NCI-H2227 (cell line): Measurements from ENCODE around the gene CRYBB3.
A peak's percentile ranks its signal among the peaks of the same experiment; 100 is the strongest.
"Not testable (repeated sequence)": the region's sequence is repeated elsewhere in the genome, so short reads cannot be mapped to it uniquely, and the experiment has no call there.

Experiments
- DNase-seq: peaks from one replicate; lab custom pipeline; 2025; ENCODE audit not compliant: unreplicated experiment; lab: John Stamatoyannopoulos, UW

Gene CRYBB3

DNA sequence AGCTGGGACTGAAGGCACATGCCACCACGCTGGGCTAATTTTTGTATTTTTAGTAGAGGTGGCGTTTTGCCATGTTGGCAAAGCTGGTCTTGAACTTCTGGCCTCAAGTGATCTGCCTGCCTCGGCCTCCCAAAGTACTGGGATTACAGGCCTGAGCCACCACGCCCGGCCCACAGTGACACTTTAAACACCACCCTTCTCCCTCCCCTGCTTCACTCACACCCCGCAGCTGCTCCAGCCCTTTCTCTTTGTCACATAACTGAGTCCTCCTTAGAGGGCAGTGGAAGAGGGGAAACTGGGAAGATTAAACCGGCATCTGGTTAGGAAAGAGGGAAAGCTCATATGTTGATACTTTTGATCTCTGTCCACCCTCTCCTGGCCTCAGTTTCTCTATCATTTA lies 4.9 kb downstream of the CRYBB3 start:
- not testable (repeated sequence) for DNase-seq

DNA sequence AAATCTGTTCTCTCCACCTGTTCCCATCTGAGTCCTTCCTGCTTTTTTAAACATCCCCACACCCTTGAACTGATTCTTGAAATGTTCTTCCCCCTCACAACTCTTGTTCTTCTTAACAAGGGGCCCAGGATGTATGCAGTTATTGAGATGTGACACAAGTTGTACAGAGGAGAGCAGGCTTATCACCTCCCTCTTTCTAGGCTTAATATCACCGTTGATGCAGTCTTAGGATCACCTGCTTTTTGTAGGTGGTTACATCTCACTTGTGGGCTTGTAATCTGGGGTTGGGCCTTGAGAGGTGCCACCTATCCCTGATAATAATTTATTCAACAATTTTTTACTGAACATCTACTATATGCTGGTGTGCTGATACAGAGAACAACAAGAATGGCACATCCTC lies 6.2 kb downstream of the CRYBB3 start:
- no peak for DNase-seq

DNA sequence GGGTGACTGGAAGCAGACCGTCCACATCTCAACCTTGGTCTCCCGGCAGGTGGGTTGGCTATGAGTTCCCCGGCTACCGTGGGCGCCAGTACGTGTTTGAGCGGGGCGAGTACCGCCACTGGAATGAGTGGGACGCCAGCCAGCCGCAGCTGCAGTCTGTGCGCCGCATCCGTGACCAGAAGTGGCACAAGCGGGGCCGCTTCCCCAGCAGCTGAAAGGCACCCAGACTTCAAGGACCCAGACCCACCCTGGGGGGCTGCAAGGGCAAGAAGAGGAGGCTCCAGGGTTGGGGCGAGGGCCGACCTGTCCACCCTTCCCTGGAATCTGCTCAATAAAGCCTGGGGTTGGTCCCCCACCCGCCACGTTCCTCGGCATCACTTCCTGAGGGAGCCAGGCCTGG lies 7.3 kb downstream of the CRYBB3 start:
- DNase-seq = no peak

DNA sequence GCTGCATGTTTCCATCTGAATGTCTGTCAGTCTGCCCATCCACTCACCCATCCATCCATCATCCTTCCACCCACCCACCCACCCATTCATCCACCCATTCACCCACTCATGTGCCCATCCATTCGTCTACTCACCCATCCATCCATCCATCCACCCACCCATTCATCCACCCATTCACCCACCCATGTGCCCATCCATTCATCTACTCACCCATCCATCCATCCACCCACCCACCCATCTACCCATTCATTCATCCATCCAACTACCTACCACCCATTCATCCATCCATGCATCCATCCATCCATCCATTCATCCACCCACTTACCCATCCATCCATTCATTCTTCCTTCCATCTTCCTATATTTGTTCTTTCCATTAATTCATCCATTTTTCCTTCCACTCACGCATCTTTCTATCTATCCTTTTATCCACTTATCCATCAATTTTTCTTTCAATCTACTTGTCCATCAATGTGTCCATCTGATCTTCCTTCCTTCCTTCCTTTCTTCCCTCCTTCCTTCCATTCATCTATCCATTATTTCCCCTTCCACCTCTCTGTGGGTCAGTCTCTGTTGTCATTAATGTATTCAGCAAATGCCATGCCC lies 8.0 kb downstream of the CRYBB3 start:
- no peak for DNase-seq

DNA sequence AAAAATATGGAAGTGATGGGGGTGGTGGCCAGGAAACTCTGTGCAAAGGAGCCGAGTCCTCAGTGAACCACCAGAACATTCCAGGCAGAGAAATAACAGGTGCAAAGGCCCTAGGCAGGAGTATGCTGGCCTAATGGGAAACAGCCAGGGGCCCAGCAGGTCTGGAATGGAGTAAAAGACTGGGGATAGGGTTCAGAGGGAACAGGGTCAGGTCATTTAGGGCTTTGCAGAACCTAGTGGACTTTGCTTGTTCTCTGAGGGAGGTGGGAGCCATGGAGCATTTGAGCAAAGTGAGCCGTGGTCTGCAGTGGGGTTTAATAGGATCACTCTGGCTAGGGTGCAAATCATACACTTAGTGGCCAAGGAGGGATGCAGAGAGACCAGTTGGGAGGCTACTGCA lies 8.7 kb downstream of the CRYBB3 start:
- no peak for DNase-seq

DNA sequence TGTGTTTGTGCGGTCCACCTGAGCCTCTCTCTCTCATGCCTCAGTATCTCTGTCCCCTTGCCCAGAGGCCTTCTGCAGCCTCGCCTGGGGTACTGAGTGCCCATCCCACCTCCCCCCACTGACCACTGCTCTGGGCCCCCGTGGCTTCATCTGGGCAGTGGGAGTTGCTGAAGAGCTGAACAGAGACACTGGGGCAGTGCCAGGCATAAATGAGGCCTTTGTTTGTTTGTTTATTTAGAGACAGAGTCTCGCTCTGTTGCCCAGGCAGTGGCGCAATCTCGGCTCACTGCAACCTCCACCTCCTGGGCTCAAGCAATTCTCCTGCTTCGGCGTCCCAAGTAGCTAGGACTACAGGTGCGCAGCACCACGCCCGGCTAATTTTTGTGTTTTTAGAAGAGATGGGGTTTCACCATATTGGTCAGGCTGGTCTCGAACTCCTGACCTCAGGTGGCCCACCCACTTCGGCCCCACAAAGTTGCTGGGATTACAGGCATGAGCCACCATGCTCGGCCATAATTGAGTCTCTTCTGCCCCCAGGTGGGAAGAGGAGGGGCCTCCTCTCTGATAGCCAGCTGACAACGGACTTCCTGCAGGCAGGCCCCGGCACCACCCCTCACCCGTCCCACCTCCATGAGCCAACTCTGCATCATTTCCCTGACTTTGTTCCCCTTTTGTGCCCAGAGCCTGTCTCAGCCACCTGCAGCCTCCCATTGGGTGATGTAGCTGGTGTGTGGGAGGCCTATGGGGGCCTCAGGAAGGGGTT lies 9.3 kb downstream of the CRYBB3 start:
- no peak for DNase-seq

DNA sequence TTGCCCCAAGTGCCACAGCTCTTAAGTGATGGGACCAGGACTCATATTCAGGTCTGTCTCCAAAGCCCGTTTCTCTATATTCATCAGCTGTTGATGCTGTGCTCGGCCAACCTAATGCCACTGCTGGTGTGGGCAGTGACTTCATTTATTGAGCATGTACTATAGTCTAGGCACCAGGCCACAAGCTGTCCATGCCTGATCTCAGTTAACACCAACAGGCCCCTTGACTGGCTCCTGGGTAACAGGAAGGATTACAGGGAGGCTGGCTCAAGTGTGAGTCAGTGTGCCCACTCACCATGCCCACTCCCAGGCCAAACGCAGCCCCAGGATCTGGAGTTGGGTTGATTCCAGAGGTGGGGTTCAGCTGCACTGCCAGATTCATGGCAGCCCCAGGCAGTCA lies 11.1 kb downstream of the CRYBB3 start:
- DNase-seq = no peak

DNA sequence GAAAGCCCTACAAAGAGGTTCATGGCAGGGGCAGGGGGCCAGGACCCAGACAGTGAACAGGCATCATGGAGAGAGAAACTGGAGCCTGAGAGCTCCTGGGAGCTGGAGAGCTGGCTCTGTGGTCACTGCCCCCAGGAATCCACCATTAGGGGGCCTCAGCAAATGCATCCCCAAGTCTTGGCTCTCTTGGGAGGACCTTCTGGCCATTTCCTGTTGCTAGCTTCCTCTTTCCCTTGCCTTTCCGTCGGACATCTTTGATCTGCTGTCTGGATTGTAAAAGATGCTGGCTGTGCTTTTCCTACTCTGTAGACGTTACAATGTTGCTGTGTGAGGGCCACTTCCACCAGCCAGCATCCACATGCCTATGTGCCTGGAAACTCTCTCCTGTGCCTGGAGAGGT lies 12.7 kb downstream of the CRYBB3 start:
- DNase-seq = no peak

DNA sequence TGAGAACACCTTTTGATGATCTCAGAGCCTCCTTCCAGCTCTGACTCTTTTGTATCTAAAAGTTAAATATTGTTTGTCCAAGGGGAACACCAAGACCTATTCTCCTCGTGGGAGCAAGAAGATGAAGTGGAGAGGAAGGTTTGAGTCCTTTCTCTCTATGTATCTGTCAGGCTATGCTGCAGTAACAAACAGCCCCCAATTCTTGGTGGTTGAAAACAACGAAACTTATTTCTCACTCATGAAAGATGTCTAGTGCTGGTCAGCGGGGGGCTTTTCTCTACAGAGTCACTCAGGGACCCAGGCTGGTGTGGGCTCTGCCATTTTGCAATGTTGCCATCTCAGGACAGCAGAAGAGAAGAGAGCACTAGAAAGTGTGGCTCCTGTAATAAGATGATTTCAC lies 13.6 kb downstream of the CRYBB3 start:
- DNase-seq = no peak

DNA sequence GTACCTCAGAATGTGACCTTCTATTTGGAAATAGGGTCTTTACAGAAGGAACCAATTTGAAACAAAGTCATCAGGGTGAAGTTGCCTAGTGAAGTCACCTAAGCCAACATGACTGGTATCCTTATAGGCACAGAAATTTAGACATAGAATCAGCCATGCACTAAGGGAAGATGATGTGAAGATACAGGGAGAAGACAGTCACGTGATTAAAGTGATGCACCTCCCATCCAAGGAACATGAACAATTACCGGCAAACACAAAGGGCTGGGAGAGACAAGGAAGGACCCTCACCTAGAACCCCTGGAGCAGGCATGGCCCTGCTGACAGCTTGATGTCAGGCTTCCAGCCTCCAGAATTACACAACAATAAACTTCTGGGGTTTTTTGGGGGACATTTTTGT lies 16.6 kb downstream of the CRYBB3 start:
- no peak for DNase-seq

DNA sequence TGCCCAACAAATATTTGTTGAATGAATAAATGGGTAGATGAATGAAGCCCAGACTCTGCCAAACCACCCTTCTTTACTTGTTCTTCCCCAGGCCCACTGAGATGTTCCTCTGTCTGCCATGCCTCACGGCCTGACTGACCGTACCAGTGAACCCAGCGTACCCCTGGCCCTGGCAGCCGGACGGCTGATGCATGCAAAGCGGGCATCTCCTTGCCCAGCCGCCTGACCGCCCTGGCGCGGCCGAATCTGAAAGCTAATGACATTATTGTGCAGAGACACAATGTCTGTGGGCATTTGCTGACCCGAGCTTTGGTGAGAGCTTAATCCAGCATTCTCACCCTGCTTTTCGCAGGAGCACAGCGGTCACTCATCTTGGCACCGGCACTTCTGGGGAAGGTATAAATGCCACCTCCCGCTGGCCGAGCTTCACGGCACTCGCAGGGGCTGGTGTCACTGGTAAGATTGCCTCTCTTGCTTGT lies 19.6 kb downstream of the CRYBB3 start, which contains the start of gene CRYBB2:
CRYBB2 (plus strand) TSS at position 429 of the 479 bp plus-strand sequence. CDS start 1,791 bp downstream, outside the sequence.
- no peak for DNase-seq

DNA sequence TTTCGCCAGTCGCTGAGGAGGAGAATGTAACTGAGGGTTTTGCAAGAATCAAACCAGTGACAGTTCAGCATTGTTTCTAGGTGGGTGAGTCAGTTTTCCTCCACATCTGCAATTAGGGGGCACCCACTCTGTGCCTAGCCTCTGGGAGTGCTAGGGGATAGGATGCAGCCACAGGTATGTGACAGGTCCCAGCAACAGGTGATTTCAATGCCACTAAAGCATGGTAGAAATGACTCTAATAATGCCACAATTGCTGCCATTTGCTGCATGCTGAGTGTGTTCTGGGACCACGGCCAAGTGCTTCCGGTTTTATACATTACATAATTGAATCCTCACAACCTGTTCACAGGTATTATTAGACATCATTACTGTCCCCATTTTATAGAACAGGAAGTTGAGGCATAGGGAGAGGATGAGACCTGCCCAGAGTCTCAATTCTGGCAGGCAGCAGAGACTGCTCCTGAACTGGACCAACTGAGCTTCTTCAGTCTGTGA lies 20.3 kb downstream of the CRYBB3 start:
- peak; percentile 15 for DNase-seq

DNA sequence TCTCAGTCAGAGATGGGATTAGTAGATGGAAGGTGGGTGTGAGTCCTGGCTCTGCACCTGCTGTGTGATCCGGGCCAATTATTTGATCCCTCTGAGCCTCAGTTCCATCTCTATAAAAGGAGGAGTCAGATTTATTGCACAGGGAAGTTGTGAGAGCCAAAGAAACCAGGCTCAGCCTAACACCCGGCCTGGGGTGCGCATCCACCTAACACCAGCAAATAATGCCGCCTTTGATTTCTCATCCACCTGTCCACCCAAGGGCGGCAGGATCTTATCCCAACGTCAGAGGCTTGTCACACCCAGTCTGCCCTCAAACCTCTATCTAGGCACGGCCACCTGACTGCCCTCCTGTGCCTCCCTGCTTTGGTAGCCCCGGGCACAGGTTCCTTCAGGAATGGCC lies 22.1 kb downstream of the CRYBB3 start:
- no peak for DNase-seq

DNA sequence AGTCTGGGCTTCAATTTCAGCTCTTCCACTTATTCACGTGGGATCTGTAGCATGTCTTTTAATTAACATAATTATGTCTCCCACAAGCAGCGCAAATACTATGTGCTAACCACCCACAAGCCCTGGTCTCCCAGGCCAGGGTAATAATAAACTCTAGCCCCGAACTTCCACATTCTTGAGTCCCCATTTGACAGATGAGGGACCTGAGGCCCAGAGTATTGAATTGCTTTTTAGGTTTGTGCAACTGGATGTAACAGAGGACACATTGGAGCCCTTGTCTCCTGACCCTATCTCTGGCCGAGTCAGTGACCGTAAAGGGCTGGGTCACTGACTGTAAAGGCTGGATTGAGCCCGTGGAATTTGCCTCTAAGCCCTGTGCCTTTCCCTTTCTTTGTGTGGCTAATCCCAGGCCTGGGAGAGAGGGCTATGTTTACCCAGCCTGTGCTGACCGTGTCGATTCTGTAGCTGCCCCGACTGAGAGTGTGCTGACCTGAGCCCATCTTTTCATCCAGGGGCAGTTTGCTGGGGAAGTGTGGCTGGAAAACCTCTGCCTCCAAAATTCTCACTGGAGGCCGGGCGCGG lies 23.7 kb downstream of the CRYBB3 start:
- no peak for DNase-seq

DNA sequence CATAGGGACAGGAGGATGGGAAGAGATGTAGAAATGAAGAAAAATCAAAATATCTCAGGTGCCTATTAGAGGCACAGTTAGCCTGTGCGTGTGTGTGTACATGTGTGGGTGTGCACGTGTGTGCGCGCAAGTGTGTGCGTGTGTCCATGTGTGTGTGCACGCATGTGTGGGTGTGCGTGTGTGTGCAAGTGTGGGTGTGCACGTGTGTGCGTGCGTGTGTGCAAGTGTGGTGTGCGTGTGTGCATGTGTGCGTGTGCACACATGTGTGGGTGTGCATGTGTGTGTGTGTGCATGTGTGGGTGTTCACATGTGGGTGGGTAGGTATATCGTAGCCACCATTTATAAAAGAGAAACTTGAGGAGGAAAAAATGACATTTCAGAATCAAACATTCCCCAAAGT lies 29.2 kb downstream of the CRYBB3 start:
- DNase-seq = no peak

DNA sequence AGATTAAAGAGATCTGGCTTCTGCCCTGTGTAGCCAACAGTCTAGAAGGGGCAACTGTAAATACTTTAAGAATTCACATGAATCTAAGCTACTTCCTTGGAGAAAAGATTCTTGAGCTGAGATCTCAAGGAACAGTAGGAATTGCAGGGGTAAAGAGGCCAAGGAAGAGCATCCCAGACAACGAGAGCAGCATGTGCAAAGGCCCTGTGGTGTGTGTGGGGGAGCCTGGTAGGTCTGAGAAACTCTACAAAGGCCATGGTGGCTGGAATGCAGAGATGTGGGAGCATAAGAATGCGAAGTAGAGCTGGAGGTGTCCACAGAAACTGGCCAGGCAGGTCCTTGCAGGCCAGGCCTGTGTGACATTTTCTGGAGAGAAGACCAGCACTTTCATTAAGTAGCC lies 31.1 kb downstream of the CRYBB3 start:
- not testable (repeated sequence) for DNase-seq

DNA sequence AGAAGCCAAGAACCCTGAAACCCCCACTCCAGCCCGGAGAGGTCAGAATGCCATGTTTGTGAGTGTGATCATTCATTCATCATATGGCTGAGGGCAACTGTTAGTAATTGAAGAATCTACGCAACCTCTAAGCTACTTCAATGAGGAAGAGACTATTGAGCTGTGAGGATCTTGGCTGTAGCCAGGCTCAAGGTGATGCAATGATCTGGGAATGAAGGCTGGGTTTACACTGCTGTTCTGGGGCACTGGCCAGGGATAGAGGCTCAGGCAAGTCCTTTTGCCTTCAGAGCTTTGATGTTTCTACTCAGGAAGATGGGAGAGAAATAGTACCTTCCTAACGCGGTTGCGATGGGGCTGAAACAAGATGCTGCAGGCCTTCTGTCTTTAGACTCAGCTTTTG lies 32.6 kb downstream of the CRYBB3 start:
- DNase-seq = no peak

DNA sequence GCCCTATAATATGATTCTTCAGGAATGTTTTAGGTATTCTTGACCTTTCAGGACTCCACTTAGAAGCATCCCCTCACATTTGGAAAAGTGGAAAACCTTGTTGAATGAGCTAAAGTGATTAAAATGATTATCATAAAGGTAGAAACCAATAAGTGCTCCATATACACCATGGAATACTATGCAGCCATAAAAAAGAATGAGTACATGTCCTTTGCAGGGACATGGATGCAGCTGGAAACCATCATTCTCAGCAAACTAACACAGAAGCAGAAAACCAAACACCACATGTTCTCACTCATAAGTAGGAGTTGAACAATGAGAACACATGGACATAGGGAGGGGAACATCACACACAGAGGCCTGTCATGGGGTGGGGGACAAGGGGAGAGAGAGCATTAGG lies 34.0 kb downstream of the CRYBB3 start:
- not testable (repeated sequence) for DNase-seq

DNA sequence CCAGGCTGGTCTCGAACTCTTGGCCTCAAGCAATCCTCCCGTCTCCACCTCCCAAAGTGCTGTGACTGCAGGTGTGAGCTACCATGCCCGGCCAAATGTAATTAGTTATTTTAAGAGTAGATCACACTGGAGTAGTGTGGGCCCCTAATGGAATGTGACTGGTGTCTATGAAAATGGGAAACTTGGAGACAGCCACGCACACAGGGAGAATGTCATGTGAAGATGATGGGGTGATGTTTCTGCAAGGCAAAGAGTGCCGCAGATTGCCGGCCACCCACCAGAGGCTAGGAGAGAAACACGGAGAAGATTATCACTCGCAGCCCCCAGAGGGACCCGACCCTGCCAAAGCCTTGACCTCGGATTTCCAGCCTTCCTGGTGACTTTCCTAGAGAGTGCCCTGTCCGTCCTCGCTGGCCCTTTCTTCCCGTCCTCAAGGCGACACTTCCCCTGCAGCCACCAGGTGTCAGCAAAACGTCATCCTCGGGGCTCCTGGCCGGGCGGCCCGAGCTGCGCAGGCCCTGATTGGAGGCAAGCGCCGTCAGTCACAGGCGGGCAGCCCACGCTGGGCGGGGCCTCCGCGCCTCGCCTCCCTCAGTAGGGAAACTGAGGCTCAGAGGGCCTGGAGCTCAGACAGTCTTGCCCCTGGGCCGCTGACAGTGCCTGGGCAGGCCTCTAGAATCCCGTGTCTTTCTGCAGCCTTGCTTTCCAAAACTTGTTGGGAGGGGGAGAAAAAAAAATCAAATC lies 36.1 kb downstream of the CRYBB3 start:
- DNase-seq = peak; percentile 87

DNA sequence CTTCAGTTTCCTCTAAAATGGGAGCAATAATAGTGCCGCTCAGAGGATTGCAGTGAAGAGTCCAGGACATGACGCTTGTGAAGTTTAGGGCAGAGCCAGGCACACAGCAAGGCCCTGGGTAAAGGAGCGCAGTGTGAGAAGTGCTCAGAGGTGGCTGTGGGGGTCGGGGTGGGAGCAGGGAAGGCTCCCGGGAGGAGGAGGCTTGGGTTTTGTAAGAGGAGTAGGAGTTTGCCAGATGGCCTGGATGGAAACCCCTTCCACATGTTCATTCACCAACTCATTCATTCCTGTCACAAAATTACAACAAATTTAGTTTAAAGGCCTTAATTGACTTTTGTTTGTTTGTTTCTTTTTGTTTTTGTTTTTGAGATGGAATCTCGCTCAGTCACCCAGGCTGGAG lies 36.8 kb downstream of the CRYBB3 start:
- DNase-seq = no peak

DNA sequence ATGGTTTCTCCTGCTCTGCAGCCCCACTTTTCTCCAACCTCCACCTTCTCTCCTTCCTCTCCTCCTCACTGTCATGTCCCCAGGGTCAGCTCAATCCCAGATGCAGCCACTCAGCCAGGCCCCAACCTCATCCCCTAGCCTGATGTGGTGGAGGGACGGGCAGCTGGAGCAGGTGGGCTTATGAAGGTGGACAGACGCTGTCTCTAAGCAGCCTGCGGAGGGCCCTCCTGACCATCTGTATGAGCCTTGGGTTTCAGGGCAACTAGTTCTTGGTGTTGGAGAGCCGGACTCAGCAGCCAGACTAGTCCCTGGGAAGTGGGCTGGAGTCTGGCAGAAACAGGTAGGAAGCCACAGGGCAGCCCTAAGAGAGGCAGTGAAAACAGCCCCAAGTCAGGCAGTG lies 37.8 kb downstream of the CRYBB3 start:
- no peak for DNase-seq
